Spleen (tissue), 11 donors: ENCODE results near the gene DVL1. TPM values are rescaled to one million over a fixed set of nuclear protein-coding genes. Genes with fewer than 3 reads are reported as not detected.

ENCODE experiments used
- DNase-seq: peaks from one replicate; pipeline ENCODE4 v3.0.0-alpha.2; 2020
- H3K27ac ChIP-seq, 8 donors: fragments of 200-600 bp; sonication (generic) in 7 of 8; 1 replicate in 4 of 8; 2 replicates in 4 of 8; pipeline versions ENCODE4 v1.5.0 to v1.8.0; 2016 to 2021; ENCODE audit warnings: inconsistent platforms in 4 of 8, mild to moderate bottlenecking in 4 of 8, moderate library complexity in 1 of 8
- H3K27me3 ChIP-seq, 7 donors: fragments of 200-600 bp; sonication (generic) in 6 of 7; replicated peaks in 1 of 7; 1 replicate in 4 of 7; 2 replicates in 3 of 7; pipeline versions ENCODE4 v1.5.0 to v1.8.0; 2016 to 2021; ENCODE audit warnings: inconsistent platforms in 3 of 7, mild to moderate bottlenecking in 1 of 7
- H3K36me3 ChIP-seq, 6 donors: fragments of 200-600 bp; sonication (generic) in 5 of 6; 1 replicate in 4 of 6; 2 replicates in 2 of 6; pipeline versions ENCODE4 v1.5.0 to v1.8.0; 2016 to 2021; ENCODE audit warnings: inconsistent platforms in 2 of 6
- H3K4me1 ChIP-seq, 6 donors: fragments of 200-600 bp; sonication (generic) in 5 of 6; 1 replicate in 3 of 6; 2 replicates in 3 of 6; pipeline versions ENCODE4 v1.5.0 to v1.8.0; 2016 to 2021; ENCODE audit warnings: inconsistent platforms in 3 of 6
- H3K4me3 ChIP-seq, 8 donors: fragments of 200-600 bp; sonication (generic) in 7 of 8; 1 replicate in 4 of 8; 2 replicates in 4 of 8; pipeline versions ENCODE4 v1.5.0 to v1.8.0; 2016 to 2021; ENCODE audit warnings: inconsistent platforms in 4 of 8, mild to moderate bottlenecking in 4 of 8, moderate library complexity in 2 of 8
- H3K9me3 ChIP-seq, 8 donors: fragments of 200-600 bp; sonication (generic) in 7 of 8; 1 replicate in 4 of 8; 2 replicates in 4 of 8; pipeline versions ENCODE4 v1.5.0 to v1.8.0; 2016 to 2021; ENCODE audit warnings: inconsistent platforms in 4 of 8
- CTCF ChIP-seq, 11 experiments: fragments of 200-600 bp in 7 of 11; fragments of 450-650 bp in 4 of 11; sonication (generic) in 4 of 11; IDR thresholded peaks in 8 of 11; conservative IDR thresholded peaks in 3 of 11; 1 replicate in 7 of 11; 2 replicates in 4 of 11; pipeline versions ENCODE4 v1.4.0 to v1.8.0; 2016 to 2021; ENCODE audit warnings: antibody characterized with exemption in 11 of 11, inconsistent platforms in 4 of 11, mild to moderate bottlenecking in 1 of 11
- POLR2A ChIP-seq, 3 donors: fragments of 450-650 bp; IDR thresholded peaks; one replicate each; pipeline ENCODE4 v1.5.1; 2017; ENCODE audit warnings: antibody characterized with exemption in 3 of 3, mild to moderate bottlenecking in 1 of 3
- POLR2AphosphoS5 ChIP-seq, 3 donors: sonication (generic); formaldehyde crosslinking; IDR thresholded peaks; one replicate each; pipeline ENCODE4 v1.5.1; 2017; ENCODE audit warnings: antibody characterized with exemption in 3 of 3
- WGBS, 5 donors: extraction: QIAGEN DNeasy Blood & Tissue Kit in 3 of 5; methylation state at CpG; one replicate each; pipeline versions ENCODE4 v1.1.5 to v1.1.7; 2013 to 2018; 5-methylcytosine and 5-hydroxymethylcytosine counted together
- intact Hi-C: fragments of 100-400 bp; cut with DNase I; formaldehyde crosslinking; loops from one replicate; pipeline ENCODE4 v1.15.0; 2023; ENCODE audit warnings: low total_unique reads
- polyA plus RNA-seq, 3 donors: library from polyadenylated mRNA; stranded (reverse); fragments of 200-250 nt; gene quantifications; one replicate each; pipeline ENCODE4 v1.2.1, GENCODE V29; 2013
- total RNA-seq, 7 donors: library from RNA; depleted of rRNA in 3 of 7; stranded (reverse); fragments of >200 nt in 3 of 7; fragmentation: NEBNext Ultra II Directional in 4 of 7; extraction: Animal tissue kit (Norgen Biotek cat#: 25700) in 4 of 7; gene quantifications; one replicate each; pipeline versions ENCODE4 v1.1.0 to v1.2.1, GENCODE V29; 2016 to 2021
- donor health status: healthy with polysubstance abuse.
- donor health status: DM: no; HTN: no; CAD: no; lungs with moderate emphysema.
- donor health status: DM: no; HTN: no; CAD: no.
- donor health status: Bipolar disorder and iron deficiency.
- donor health status: healthy.
- donor health status: DM: no; HTN: no; CAD: no.
- donor health status: DM: yes; HTN: yes; CAD: no.

DVL1 gene
- total and polyA plus RNA-seq, 10 donors = 18.1 to 59.1 (median 39.2) TPM

GRCh38 chr1:1353389-1354151, 4.4 kb upstream of the DVL1 start:
- Histone ChIP-seq H3K36me3 (peaks cover 0 to 26% (median 0%) of the 10 kb centered on the region in 6 donors), H3K27me3 (peaks cover 4 to 73% (median 52%) of the 10 kb centered on the region in 7 donors), H3K4me1 (peaks cover 0 to 67% (median 48%) of the 10 kb centered on the region in 6 donors), H3K27ac (no peak overlapping the region), H3K4me3 (peak overlapping the region in 1 of 8 donors; percentile 58), H3K9me3 (no peaks in the 10 kb centered on the region)
- TF ChIP-seq POLR2AphosphoS5 (IDR thresholded peaks at IDR 0.05) (peak in 1 of 3 donors; percentile 16), CTCF (IDR thresholded peaks at IDR 0.05 in 8 of 11, conservative IDR thresholded peaks at IDR 0.05 in 3 of 11) (no peak)
- 23 to 40% (median 26%) methylated on average over 14 to 28 of the region's 28 CpGs for WGBS, 5 donors
- no peak for DNase-seq
- intact Hi-C loops = no loop called here

- peak overlapping the region in 3 of 8 donors; percentile 22 to 53 (median 40) for H3K27ac ChIP-seq
- peaks cover 5 to 67% (median 52%) of the 10 kb centered on the region in 6 donors for H3K4me1 ChIP-seq
- peak overlapping the region in 1 of 8 donors; percentile 3 for H3K4me3 ChIP-seq
- intact Hi-C loops = no loop called here
- peaks cover 4 to 66% (median 45%) of the 10 kb centered on the region in 7 donors for H3K27me3 ChIP-seq
- 22 to 37% (median 28%) methylated on average over 4 to 5 of the region's 5 CpGs; no CpG with 5 or more reads in 1 of the 5 donors for WGBS, 5 donors
- peaks cover 0 to 26% (median 0%) of the 10 kb centered on the region in 6 donors for H3K36me3 ChIP-seq
- no peaks in the 10 kb centered on the region for H3K9me3 ChIP-seq
- TF ChIP-seq CTCF (IDR thresholded peaks at IDR 0.05 in 8 of 11, conservative IDR thresholded peaks at IDR 0.05 in 3 of 11) = no peak
- no peak for TF ChIP-seq POLR2A (IDR thresholded peaks at IDR 0.05)
- no peak for TF ChIP-seq POLR2AphosphoS5 (IDR thresholded peaks at IDR 0.05)
- DNase-seq = no peak
Observed at GRCh38 chr1:1352786-1353388, 3.7 kb upstream of the DVL1 start.

- Histone ChIP-seq H3K4me1 (peaks cover 12 to 74% (median 63%) of the 10 kb centered on the region in 6 donors), H3K36me3 (peaks cover 0 to 26% (median 0%) of the 10 kb centered on the region in 6 donors), H3K27me3 (peaks cover 4 to 55% (median 36%) of the 10 kb centered on the region in 7 donors), H3K4me3 (peak overlapping the region in 1 of 8 donors; percentile 35), H3K27ac (peak overlapping the region in 7 of 8 donors; percentile 14 to 57 (median 40)), H3K9me3 (no peaks in the 10 kb centered on the region)
- intact Hi-C loops = no loop called here
- peak in 2 of 3 donors; percentile 37 to 57 for TF ChIP-seq POLR2AphosphoS5 (IDR thresholded peaks at IDR 0.05)
- no peak for TF ChIP-seq POLR2A (IDR thresholded peaks at IDR 0.05)
- TF ChIP-seq CTCF (IDR thresholded peaks at IDR 0.05 in 8 of 11, conservative IDR thresholded peaks at IDR 0.05 in 3 of 11) = no peak
- DNase-seq = no peak
- 71 to 80% (median 74%) methylated on average over 28 to 29 of the region's 29 CpGs for WGBS, 5 donors
Observed at GRCh38 chr1:1351511-1352427, 2.6 kb upstream of the DVL1 start.
